Measurements from ENCODE around the gene ACR.
"Not testable (repeated sequence)": the region's sequence is repeated elsewhere in the genome, so short reads cannot be mapped to it uniquely, and the experiment has no call there.

The ACR gene

GRCh38 chr22:50783033-50783879, 45.3 kb downstream of the ACR start, which contains the start of gene RABL2B:
TSS of gene RABL2B (minus strand) at chr22:50783636. CDS start at chr22:50782294, 1,342 bp downstream.
- DNase-seq: peak; percentile 62

- DNase-seq: not testable (repeated sequence)
Measured at GRCh38 chr22:50783880-50784276, 45.9 kb downstream of the ACR start.

- not testable (repeated sequence) for DNase-seq
Measured at GRCh38 chr22:50785289-50785688, 47.3 kb downstream of the ACR start.

GRCh38 chr22:50786936-50787335, 48.9 kb downstream of the ACR start:
- not testable (repeated sequence) for DNase-seq

Measured in KG1 (cell line).